GM18499 (cell line): ENCODE measurements around the gene DAAM2.

Experiments used
- ATAC-seq: cut with Tn5 transposase; IDR thresholded peaks from one replicate; pipeline ENCODE4 v1.9.1; 2021; ENCODE audit warnings: moderate number of reproducible peaks; ENCODE audit not compliant: insufficient read depth, unreplicated experiment

The DAAM2 gene

GRCh38 chr6:39815356-39815755, 23.2 kb downstream of the DAAM2 start:
- ATAC-seq = no peak

- ATAC-seq = no peak
Observed at GRCh38 chr6:39816747-39817146, 24.6 kb downstream of the DAAM2 start.

GRCh38 chr6:39818695-39819094, 26.5 kb downstream of the DAAM2 start:
- ATAC-seq = no peak

- no peak for ATAC-seq
Observed at GRCh38 chr6:39819228-39819627, 27.1 kb downstream of the DAAM2 start.

DNA sequence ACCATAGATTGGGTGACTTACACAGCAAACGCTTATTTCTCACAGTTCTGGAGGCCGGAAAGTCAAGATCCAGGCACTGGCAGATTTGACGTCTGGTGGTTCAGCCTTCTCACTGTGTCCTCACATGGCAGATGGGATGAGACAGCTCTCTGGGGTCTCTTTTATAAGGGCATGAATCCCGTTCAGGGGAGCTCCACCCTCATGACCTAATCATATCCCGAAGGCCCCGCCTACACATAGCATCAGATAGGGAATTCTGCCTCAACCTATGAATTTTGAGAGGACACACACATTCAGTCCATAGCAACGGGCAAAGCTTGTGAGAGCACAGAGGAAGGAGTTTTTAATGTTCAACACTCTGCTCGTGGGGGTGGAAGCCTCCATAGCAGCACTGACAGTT, 27.5 kb downstream of the DAAM2 start:
- ATAC-seq = no peak

DNA sequence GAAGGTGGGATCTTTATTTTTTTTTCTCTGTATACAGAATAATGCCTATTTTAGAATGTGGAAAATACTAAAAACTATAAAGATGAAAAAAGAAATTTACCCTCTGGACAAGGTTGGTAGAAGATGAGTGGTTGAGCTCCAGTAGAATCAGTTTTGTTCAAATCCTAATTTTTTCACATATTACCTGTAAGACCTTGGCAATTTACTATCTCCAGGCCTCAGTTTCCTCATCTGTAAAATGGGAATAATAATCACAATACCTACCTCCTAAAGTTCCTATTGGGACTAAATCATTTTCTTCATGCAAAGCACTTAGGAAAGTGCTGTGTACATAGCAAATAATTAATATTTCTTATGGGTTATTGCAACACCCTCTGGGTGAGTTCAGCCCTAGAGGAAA, 28.4 kb downstream of the DAAM2 start:
- no peak for ATAC-seq

DNA sequence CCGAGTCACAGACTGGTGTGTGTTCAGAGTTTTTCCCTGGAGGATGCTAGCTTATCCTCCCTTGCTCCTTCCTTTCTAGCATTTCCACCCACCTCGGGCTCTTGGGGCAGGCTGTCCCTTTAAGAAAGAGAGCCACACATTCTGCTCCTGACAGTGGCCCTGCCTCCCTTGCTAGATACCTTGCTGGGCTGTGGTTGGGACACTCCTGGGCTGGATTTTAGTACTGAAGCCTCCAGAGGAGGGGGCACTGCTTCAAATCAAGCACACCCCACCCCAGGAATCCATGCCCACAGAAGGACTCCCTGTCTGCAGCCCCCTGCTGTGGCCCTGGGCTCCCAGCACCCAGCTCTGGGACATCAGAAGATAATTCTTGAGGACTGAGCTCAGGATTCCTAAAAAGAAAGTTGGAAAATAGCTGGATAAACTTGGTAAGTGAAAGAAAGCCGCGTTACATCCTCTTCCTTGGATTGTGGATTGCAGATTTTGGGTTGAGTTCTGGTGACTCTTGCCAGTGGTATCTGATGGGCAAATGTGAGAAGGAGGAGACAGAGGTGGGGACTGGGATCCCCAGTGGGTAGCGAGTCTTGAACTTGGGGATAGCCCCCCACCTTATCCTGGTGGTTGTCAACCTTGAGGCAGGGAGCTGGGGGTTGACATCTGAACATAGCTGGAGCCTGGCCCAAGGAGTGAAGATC, 29.0 kb downstream of the DAAM2 start:
- ATAC-seq = no peak

DNA sequence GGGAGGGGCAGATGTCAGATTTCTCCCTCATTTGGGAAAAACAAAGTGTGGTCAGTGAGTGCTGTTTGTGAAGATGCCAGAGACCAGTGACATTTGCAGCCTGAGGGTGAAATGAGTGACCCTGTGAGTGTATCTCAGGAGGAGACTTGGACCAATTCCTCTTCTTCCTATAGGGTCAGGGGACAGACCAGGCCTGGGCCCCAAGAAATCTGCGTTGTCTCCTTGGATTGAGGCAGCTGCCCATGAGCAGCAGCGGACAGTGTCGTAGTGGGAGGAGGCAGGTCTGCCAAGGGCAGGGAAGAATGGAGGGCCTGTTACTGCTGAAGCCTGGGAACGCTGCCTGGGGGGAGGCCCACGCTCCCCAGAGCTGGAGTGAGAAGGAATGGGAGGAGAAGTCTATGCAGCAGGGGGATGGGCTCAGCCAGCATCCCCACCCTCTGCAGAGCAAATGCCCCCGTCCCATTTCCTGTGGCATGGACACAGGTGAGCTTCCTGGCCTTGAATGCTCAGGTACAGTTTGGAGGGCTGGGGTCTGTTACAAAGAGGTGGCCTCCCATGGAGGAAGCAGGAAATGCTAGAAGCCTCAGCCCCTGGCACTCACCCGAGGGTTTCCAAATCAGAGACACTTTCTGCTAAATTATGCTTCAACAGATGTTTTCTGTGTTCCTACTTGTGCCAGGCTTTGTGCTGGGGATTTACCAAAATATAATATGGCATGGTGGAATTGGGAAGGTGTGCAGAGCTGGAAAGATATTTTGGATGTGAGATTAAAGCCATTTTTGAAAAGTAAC, 29.8 kb downstream of the DAAM2 start:
- ATAC-seq = no peak

DNA sequence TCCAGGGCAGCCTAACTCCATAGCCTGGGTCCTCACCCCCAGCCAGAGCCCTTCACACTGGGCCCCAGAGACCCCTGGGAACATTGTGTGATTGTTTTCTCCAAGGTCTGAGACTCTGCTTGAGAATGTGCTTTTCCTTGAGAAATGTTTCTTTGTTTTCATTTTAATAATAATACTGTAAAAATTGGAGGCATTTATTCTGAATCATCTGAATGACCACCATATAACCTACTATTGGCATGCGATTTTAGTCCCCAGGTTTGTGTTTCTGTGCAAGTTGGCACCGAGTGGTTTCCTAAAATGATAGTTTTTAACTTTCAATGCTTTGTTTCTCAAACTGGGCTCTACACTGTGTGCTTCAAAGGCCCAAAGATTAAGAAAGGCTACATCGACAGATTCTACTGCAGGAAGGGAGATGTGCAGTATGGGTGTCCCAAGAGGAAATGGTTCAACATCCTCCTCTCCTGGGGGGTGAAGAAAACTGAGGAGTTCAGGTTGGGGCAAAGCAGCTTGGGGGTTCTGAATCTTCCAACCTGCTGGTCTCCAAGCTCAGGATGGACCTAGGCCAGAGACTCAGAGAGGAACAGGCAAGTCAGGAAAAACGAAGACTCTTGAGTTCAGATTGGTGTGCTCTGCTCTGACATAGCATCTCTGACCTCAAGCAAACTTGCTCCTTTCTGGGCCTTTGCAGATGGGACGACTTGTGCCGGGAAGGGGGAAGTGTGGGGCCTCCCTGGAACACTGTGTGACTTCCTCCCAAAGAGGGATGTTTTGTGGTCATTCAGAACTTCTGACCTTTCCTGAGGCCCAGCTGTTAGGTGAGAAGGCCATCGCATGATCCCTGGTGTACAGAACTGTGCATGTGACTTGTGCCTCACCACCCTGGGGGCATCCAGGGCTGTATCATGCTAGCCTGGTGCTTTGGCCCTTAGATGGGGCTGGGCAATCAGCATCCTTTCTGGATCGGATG, 31.0 kb downstream of the DAAM2 start:
- ATAC-seq = no peak

GRCh38 chr6:39824030-39824926, 32.1 kb downstream of the DAAM2 start:
- ATAC-seq = no peak

GRCh38 chr6:39829331-39829730, 37.2 kb downstream of the DAAM2 start:
- ATAC-seq = no peak

- ATAC-seq = no peak
Observed at GRCh38 chr6:39830444-39830843, 38.3 kb downstream of the DAAM2 start.

GRCh38 chr6:39831701-39832100, 39.5 kb downstream of the DAAM2 start:
- ATAC-seq = no peak

- no peak for ATAC-seq
Observed at GRCh38 chr6:39834278-39834677, 42.1 kb downstream of the DAAM2 start.

GRCh38 chr6:39834866-39835265, 42.7 kb downstream of the DAAM2 start:
- ATAC-seq = no peak

- ATAC-seq = no peak
Observed at GRCh38 chr6:39835821-39836295, 43.7 kb downstream of the DAAM2 start.

DNA sequence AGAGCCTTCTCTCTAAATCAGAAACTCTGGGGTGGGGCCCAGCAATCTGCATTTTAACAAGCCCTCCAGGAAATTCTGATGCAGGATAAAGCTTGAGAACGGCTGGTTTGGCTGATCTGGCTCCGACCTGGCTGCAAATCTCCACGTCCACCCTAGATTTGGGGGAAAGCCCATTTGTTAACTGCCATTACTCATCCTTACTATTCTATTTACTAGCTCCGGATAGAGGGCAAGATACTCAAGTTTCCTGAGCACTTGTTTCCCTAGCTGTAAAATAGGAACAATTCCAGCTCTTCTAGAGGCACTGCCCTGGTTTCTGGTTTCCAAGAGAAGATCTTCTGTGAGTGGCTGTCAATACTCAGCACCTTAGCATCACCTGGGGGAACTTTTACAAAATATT, 44.4 kb downstream of the DAAM2 start:
- ATAC-seq = no peak

DNA sequence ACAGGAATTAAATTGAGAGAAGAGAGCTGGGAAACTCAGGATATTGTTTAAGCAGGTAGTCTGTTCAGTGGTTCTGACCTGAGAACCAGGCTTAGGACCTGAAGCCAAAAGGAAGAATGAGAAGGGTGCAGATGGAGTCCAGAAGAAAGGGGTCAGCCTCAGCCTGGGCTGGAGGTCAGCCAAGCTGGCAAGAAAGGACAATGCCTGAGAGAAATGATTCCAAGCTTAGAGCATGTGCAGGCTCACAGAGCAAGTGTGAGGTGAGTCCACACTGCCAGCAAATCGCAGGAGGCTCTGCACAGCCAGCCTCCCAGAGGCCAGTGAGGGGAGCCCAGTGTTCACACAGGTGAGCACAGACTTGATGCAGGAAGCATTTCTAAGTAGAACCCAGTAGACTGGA, 47.3 kb downstream of the DAAM2 start:
- ATAC-seq = no peak

- ATAC-seq = no peak
Observed at GRCh38 chr6:39840781-39841180, 48.6 kb downstream of the DAAM2 start.

- ATAC-seq = no peak
Observed at GRCh38 chr6:39841291-39841690, 49.1 kb downstream of the DAAM2 start.
